ENCODE data around the gene MATK.
"Not testable (repeated sequence)": the region's sequence is repeated elsewhere in the genome, so short reads cannot be mapped to it uniquely, and the experiment has no call there.

Gene MATK

GRCh38 chr19:3770136-3770999, 15.8 kb downstream of the MATK start:
- DNase-seq (ENCODE audit: low spot score), result no peak

- no peak for DNase-seq (ENCODE audit: low spot score)
Observed at GRCh38 chr19:3769494-3769893, 16.7 kb downstream of the MATK start.

- DNase-seq (ENCODE audit: low spot score), result no peak
Observed at GRCh38 chr19:3768748-3769099, 17.5 kb downstream of the MATK start.

GRCh38 chr19:3768015-3768747, 18.0 kb downstream of the MATK start:
- DNase-seq (ENCODE audit: low spot score), result no peak

DNA sequence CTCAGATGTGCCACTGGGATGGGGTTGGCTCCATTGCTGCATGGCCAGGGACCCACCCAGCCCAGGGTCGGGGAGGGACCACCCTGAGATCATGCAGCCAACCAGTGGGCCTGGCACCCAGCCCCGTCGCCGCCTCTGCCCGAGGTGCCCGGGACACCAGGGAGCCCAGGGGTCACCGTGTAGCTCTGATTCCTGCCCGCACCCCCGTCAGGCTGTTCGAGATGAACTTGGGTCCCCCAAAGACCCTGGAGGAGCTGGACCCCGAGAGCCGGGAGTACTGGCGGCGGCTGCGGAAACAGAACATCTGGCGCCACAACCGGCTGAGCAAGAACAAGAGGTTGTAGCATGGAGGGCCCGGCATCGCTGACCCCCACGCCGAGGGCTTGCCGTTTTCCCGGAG, 19.1 kb downstream of the MATK start:
- DNase-seq (ENCODE audit: low spot score), result no peak

GRCh38 chr19:3766520-3766919, 19.7 kb downstream of the MATK start:
- no peak for DNase-seq (ENCODE audit: low spot score)

DNA sequence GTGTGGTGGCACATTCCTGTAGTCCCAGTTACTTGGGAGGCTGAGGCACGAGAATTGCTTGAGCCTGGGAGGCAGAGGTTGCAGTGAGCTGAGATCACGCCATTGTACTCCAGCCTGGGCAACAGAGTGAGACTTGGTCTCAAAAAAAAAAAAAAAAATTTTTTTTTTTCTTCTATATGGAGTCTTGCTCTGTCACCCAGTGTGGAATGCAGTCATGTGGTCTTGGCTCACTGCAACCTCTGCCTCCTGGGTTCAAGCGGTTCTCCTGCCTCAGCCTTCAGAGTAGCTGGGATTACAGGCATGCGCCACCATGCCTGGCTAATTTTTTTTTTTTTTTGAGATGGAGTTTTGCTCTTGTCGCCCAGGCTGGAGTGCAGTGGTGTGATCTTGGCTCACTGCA, 20.4 kb downstream of the MATK start:
- DNase-seq (ENCODE audit: low spot score), result not testable (repeated sequence)

DNA sequence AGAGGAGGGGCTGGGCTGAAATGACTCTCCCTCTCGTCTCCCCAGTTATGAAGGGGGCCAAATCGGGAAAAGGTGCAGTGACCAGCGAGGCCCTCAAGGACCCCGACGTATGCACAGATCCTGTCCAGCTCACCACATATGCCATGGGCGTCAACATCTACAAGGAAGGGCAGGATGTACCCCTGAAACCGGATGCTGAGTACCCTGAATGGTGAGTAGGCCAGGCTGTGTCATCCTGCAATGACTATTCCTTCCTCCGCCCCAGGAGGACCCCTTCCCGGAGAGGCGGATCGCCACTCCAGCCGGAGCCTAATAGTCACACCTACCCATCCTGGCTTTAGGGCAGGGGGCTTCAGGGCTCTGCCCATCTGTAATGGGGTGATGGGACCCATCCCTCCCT, 21.1 kb downstream of the MATK start:
- no peak for DNase-seq (ENCODE audit: low spot score)

GRCh38 chr19:3762501-3763459, 23.4 kb downstream of the MATK start, which contains the start of gene MRPL54:
MRPL54 (plus strand) TSS chr19:3762682; CDS start chr19:3762701, 19 bp downstream.
- DNase-seq (ENCODE audit: low spot score), result peak; percentile 99

GRCh38 chr19:3762130-3762473, 24.1 kb downstream of the MATK start:
- no peak for DNase-seq (ENCODE audit: low spot score)

DNA sequence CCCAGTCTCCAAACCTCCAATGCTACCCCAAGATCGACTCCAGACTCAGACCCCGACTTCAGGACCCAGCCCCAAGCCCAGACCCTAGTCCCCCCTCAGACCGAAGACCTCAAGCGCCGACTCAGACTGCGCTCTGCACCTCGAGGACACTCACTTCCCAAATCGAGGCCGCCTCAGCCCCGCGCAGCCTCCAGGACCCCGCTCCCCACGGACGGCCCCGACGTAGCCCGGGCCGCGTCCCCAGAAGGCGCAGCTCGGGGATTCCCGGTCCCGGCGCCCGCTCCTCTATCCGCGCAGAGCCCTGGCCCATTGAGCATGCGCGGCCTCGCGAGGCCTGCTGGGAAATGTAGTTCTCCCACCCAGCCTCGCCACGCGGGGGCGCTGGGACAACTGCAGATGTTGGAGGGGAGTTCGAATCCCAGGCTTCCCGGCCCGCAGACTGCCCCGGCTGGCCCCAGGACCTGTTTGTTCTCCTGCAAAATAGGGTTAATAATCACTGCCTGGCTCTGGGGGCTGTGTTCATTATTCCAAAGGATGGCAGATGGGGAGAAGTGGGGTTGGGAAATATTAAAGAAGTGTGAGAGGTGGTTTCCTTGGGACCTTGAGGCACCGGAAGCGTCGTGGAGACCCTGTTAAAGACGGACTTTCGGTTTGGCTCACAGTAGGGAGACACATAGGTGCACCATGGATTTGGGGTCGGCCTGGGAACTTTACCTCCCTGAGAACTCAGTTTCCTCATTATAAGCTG, 24.6 kb downstream of the MATK start, which contains the start of gene APBA3:
APBA3 (minus strand) TSS at position 311 of the 748 bp plus-strand sequence. CDS start 1,428 bp downstream, outside the sequence.
- DNase-seq (ENCODE audit: low spot score), result peak; percentile 88

GRCh38 chr19:3760871-3761361, 25.3 kb downstream of the MATK start:
- peak; percentile 14 for DNase-seq (ENCODE audit: low spot score)

DNA sequence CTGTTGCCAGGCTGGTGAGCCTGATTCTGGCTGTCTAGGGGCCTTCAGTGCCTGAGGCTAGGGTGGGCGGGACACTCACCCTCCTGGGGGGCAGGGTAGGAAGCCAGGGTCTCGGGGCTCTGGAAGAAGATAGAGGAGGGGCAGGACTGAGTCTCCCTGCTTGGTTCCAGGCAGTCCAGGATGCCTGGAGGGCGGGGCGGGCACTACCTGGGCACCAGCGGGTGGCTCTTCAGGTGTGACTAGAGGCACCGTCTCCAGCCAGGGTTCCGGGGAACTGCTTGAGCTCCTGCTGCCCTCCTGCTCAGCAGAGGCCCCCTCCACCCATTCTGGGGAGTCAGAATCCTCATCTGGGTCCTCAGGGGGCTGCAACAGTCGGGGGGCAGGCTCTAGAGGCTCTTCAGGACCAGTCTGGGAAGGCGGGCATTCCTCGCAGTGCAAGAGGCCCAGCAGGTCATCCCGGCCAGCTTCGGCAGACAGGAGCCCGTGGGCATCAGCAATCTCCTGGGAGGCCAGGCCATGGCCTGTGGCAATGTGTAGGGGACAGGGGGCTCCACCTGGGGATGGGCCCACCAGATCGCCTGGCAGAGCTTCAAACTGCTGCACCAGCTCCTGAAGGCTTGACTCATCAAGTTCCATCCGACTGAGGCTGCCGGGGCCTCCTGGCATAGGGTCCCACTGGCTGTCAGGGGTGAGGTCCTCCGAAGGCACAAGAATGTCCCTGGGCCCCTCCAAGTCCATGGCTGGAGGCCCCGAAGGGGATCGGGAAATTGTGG, 26.5 kb downstream of the MATK start:
- DNase-seq (ENCODE audit: low spot score), result no peak

GRCh38 chr19:3758297-3758696, 27.9 kb downstream of the MATK start:
- not testable (repeated sequence) for DNase-seq (ENCODE audit: low spot score)

- not testable (repeated sequence) for DNase-seq (ENCODE audit: low spot score)
Observed at GRCh38 chr19:3757705-3758104, 28.5 kb downstream of the MATK start.

- no peak for DNase-seq (ENCODE audit: low spot score)
Observed at GRCh38 chr19:3753631-3754410, 32.4 kb downstream of the MATK start.

- no peak for DNase-seq (ENCODE audit: low spot score)
Observed at GRCh38 chr19:3752492-3752891, 33.7 kb downstream of the MATK start.

DNA sequence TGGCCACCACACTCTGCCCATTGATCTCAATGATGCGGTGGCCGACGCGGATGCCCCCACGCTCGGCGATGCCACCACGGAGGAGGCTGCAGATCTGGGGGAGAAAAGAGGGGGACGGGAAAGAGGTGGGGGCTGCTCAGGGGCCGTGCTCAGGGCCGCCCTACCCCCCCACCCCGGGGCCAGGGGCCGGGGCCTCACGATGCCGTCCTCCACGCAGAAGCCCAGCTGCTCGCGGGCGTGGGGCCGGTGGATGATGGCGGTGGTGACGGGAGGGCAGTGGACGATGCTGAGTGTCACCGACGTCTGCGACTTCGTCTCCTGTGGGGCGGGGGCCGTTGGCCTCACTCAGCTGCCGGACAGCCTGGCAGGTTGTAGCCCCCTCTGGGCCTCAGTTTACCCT, 34.9 kb downstream of the MATK start:
- DNase-seq (ENCODE audit: low spot score), result no peak

DNA sequence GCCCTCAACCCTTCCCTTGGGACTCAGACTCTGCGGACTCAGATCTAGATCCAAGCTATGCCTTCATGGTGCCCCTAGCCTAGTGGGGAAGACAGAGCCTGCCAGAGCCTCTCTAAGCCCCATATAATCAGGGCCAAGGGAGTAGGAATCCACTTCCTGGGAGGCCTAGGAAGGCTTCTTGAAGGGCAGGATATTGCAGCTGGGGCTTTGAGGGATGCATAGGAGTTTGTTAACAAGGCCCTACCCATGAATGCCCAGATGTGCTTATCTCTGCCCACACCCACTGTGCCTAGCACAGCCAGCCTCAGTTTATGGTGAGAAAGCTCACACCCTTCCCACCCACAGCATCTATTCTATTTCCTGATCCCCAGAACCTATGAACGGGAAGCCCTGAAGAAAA, 36.0 kb downstream of the MATK start:
- no peak for DNase-seq (ENCODE audit: low spot score)

DNA sequence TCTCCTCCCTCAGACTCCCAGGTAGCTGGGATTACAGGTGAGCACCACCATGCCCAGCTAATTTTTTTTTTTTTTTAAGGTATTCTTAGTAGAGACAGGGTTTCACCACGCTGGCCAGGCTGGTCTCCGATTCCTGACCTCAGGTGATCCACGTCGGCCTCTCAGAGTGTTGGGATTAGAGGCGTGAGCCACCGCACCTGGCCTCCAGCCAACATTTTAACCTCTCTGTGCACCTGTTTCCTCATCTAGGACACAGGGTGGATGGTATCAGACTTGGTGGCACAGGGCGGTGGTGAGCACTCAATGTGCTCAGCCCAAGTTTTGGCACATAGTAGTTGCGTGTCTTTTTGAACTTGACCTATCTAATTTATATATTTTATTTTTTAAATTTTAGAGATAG, 37.2 kb downstream of the MATK start:
- DNase-seq (ENCODE audit: low spot score), result no peak
